SH-SY5Y (cell line): ENCODE data around the gene GAS7.

Experiments used
- GATA2 ChIP-seq: IDR thresholded peaks from 2 replicates; pipeline ENCODE4 v1.6.1; 2011; ENCODE audit warnings: mild to moderate bottlenecking, low read depth, low read length
- GATA3 ChIP-seq: IDR thresholded peaks from 2 replicates; pipeline ENCODE4 v1.6.1; 2011; ENCODE audit warnings: low read depth, mild to moderate bottlenecking, low read length, moderate library complexity

Gene GAS7

DNA sequence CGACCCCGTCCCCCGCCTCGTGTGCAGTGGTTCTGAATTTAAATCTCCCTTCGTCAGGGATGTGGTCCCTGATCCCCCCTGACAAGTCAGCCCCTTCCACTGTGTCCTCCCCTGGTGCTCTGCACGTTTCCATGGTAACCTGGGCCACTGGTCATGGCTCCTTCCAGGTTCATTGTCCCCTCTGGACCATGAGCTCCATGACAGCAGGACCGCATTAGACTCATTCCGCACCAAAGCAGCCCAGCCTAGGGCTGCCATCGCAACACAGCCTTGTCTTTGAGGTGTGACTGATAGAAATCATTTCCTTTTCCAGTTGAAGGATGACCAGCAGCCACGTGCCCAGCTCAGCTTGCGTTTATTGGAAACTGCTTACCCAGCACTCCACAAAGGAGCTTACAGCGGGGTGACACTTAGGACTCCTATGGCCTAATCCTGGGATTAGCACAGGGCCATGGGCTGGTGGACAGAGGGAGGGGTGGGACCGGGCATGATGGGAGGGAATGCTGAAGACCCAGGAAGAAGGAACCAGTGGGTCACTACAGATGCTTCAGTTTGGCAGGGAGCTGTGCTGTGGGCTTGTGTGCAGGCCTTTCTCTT is 300.9 kb downstream of the GAS7 start:
- TF ChIP-seq GATA2 (no peak), GATA3 (no peak)

DNA sequence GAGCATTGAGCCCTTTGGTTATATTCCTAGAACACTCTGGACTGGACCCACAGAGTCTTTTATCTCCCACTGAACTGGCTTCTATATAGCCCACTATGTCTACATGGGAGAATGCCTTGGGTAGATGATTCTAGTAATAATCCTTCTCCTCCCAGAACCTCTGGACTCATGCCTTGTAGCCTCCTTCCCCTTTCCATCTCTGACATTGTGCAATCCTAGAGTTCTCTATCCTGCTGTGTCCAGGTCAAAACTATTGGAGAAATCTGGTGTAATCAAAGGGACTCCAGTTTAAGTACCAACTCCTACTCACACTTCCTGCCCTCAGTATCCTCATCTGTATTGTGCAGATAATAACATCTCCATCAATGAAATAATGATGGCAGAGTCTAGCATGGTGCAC is 302.5 kb downstream of the GAS7 start:
- no peak for TF ChIP-seq GATA2
- no peak for TF ChIP-seq GATA3

- TF ChIP-seq GATA3 (no peak), GATA2 (no peak)
Observed at GRCh38 chr17:9894231-9894630, 304.2 kb downstream of the GAS7 start.

DNA sequence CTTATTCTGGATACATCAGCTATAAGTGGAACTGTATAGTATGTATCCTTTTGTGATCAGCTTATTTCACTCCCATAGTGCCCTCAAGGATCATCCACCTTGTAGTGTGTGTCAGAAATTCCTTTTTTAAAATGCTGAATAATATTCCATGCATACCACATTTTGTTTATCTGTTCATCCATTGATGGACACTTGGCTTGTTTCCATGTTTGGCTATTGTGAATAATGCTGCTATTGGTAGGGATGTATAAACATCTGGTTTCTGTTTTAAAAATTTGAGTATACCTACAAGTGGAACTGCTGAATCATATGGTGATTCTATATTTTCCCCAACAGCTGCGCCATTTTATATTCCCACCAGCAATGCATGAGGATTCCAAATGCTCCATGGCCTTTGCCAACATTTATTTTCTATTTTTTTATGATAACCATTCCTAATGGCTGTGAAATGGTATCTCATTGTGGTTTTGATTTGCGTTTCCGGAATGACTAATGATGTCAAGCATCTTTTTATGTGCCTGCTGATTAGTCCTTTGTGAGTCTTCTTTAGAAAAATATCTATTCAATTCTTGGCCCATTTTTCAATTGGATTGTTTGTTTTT is 304.9 kb downstream of the GAS7 start:
- no peak for TF ChIP-seq GATA2
- TF ChIP-seq GATA3 = no peak

DNA sequence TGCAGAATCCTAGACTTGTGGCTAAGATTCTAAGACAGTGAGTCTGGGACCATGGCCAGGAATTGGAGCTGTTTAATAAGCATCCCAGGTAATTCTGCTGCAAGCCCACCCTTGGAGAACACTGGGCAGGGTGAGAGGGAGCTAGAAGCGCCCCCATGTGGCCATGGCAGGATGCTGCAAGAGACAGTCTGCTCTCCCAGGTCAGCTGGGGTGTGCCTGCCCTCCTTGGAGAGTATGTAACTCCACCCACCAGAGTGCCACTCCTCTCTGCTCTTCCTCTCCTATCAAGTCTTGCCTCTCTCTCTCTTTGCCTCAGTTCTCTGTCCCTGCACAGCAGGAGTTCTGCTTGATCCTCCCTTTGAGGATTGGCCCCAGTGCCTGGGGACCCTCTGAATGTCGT is 308.3 kb downstream of the GAS7 start:
- no peak for TF ChIP-seq GATA3
- no peak for TF ChIP-seq GATA2

DNA sequence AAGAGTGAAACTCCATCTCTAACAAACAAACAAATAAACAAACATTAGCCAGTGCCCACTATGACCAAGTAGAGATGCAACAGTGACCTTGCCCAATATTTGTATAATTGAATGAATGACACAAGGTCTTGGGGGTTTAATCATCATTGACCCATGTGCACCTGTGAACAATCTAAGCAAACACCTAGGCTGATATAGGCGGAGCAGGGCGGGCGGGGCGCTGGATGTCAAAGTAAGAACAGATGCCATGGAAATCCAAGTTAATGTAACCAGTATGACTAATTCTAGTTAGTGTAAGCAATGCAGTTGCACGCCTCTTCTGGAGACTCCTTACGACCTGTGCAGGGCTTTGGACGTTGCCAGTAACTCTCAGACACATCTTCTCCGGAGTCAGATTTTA is 310.9 kb downstream of the GAS7 start:
- TF ChIP-seq GATA3 (no peak), GATA2 (no peak)

GRCh38 chr17:9886141-9886930 is 312.1 kb downstream of the GAS7 start:
- no peak for TF ChIP-seq GATA3
- no peak for TF ChIP-seq GATA2

GRCh38 chr17:9883451-9883850 is 315.0 kb downstream of the GAS7 start:
- no peak for TF ChIP-seq GATA2
- TF ChIP-seq GATA3 = no peak

- no peak for TF ChIP-seq GATA3
- TF ChIP-seq GATA2 = no peak
Observed at GRCh38 chr17:9880582-9880999, 317.8 kb downstream of the GAS7 start.

- TF ChIP-seq GATA2 = no peak
Observed at GRCh38 chr17:9878786-9879525, 319.4 kb downstream of the GAS7 start.

DNA sequence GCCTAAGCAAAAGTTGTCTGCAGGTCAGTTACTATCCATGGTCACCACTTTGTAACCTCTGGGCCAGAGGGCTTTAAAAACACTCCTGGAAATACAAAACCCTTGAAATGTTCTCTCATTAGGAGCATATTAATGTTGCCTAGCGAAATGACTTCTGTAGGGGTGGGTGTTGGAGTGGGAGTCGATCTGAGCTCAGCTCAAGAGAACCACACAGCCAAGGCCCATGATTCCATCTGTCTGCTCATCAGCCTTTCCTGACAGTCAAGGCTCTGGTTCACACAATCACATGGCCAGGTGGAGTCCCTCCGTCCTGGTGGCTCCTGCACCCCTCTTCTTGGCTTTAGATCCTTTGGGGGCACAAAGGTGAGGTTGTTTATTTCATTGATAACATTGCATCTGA is 320.1 kb downstream of the GAS7 start:
- TF ChIP-seq GATA3 = no peak
- no peak for TF ChIP-seq GATA2

DNA sequence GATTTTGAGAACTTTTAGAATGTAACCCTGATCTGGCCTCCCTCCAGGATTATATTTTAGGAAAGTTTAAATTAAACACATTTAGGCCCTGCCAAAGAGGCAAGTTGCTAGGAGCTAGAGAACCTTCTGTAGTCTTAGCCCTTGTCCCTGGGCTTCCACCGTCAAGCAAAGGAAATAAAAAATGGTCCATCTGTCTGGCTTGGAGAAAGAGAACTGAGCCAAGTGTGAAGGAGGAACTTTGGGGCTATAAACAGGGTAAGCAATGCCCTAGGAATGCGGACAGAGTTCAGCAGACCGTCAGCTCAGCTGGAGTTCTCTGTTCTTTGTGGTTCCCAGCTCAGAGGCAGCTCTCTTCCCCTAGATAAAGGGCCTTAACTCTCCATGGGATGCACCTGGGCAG is 323.0 kb downstream of the GAS7 start:
- TF ChIP-seq GATA2 (no peak), GATA3 (no peak)

DNA sequence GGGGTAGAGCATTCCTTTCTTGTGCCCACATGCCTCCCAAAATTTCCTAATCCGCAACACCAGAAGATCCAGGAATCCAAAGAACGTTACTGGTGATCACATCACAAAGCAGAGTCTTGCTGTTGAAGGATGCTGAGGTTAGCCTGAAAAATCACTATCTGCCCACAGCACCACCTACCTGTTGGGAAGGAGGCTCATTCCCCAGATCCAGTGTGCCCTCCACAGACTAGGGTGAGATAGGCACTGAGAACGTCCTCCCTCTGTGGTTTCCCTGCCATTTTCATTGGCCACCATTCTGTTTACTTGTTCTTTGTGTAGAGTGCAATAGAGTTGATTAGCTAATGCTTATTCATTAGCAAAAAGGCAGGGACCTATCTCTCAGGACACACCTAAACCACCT is 323.7 kb downstream of the GAS7 start:
- TF ChIP-seq GATA2 (no peak), GATA3 (no peak)

DNA sequence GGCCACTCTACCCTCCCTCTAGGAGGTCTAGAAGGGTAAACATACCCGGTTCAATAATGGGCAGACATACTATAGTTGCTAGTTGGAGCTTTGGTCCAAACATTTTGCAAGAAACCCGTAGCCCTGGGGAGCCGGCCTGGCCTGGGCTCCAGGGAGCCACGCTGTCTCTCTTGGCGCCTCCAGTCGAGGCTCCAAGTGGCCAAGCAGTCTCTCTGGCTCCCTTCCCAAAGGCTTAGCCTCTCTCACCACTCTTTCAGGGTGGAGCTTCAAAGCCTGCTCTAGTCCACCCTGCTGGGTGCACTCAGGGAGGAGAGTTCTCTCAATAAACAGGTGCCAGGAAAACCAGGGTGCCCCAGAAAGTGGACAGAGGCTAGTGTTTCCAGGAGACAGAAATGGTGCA is 325.6 kb downstream of the GAS7 start:
- TF ChIP-seq GATA3 (no peak), GATA2 (no peak)
